Tibial artery (tissue), 4 donors: Measurements from ENCODE around the gene SCFD2.

Experiments
- DNase-seq, 2 donors: peaks; one replicate each; pipeline ENCODE4 v3.0.0-alpha.2; 2019
- H3K27ac ChIP-seq, 2 donors: fragments of 200-600 bp; sonication (generic) in 1 of 2; 1 replicate in 1 of 2; 2 replicates in 1 of 2; pipeline ENCODE4 v1.5.1; 2018 to 2019; ENCODE audit warnings: mild to moderate bottlenecking in 1 of 2
- H3K27me3 ChIP-seq, 2 donors: fragments of 200-600 bp; sonication (generic) in 1 of 2; one replicate each; pipeline versions ENCODE4 v1.5.1 to v1.6.0; 2016 to 2019
- H3K36me3 ChIP-seq, 3 donors: fragments of 200-600 bp; sonication (generic) in 2 of 3; one replicate each; pipeline ENCODE4 v1.5.1; 2016 to 2019; ENCODE audit warnings: mild to moderate bottlenecking in 2 of 3
- H3K4me1 ChIP-seq, 4 donors: fragments of 200-600 bp; sonication (generic) in 2 of 4; 1 replicate in 3 of 4; 2 replicates in 1 of 4; pipeline ENCODE4 v1.5.1; 2016 to 2019
- H3K4me3 ChIP-seq, 2 donors: fragments of 200-600 bp; sonication (generic) in 1 of 2; 1 replicate in 1 of 2; 2 replicates in 1 of 2; pipeline ENCODE4 v1.5.1; 2018 to 2019; ENCODE audit warnings: mild to moderate bottlenecking in 2 of 2
- H3K9me3 ChIP-seq, 3 donors: fragments of 200-600 bp; sonication (generic) in 1 of 3; one replicate each; pipeline ENCODE4 v1.5.1; 2016 to 2019
- CTCF ChIP-seq, 2 experiments: fragments of 200-600 bp in 1 of 2; fragments of 450-650 bp in 1 of 2; IDR thresholded peaks; one replicate each; pipeline ENCODE4 v1.5.1; 2017 to 2019; ENCODE audit warnings: antibody characterized with exemption in 2 of 2, mild to moderate bottlenecking in 1 of 2, moderate library complexity in 1 of 2
- intact Hi-C: fragments of 100-400 bp; cut with DNase I; formaldehyde crosslinking; loops from one replicate; pipeline ENCODE4 v1.15.0; 2023; ENCODE audit warnings: low total_unique reads

Gene SCFD2

GRCh38 chr4:52939325-52939724 is 426.5 kb downstream of the SCFD2 start:
- Histone ChIP-seq H3K4me1 (no peaks in the 10 kb centered on the region), H3K9me3 (no peaks in the 10 kb centered on the region), H3K36me3 (no peaks in the 10 kb centered on the region), H3K27me3 (no peaks in the 10 kb centered on the region), H3K27ac (no peak overlapping the region), H3K4me3 (no peak overlapping the region)
- no peak for DNase-seq
- TF ChIP-seq CTCF (IDR thresholded peaks at IDR 0.05), result no peak
- intact Hi-C loops, result no loop called here

- H3K9me3 ChIP-seq, result no peaks in the 10 kb centered on the region
- TF ChIP-seq CTCF (IDR thresholded peaks at IDR 0.05), result no peak
- no peak overlapping the region for H3K4me3 ChIP-seq
- no peaks in the 10 kb centered on the region for H3K4me1 ChIP-seq
- H3K27ac ChIP-seq, result no peak overlapping the region
- no peaks in the 10 kb centered on the region for H3K36me3 ChIP-seq
- no peaks in the 10 kb centered on the region for H3K27me3 ChIP-seq
- DNase-seq, result no peak
- intact Hi-C loops, result no loop called here
These were observed 428.0 kb downstream of the SCFD2 start for GRCh38 chr4:52937829-52938228.

- Histone ChIP-seq H3K27ac (no peak overlapping the region), H3K4me1 (no peaks in the 10 kb centered on the region), H3K9me3 (no peaks in the 10 kb centered on the region), H3K27me3 (no peaks in the 10 kb centered on the region), H3K4me3 (no peak overlapping the region), H3K36me3 (no peaks in the 10 kb centered on the region)
- no peak for TF ChIP-seq CTCF (IDR thresholded peaks at IDR 0.05)
- intact Hi-C loops, result no loop called here
- DNase-seq, result no peak
These were observed 429.1 kb downstream of the SCFD2 start for GRCh38 chr4:52936729-52937128.

GRCh38 chr4:52935317-52935716 is 430.5 kb downstream of the SCFD2 start:
- no peaks in the 10 kb centered on the region for H3K4me1 ChIP-seq
- H3K36me3 ChIP-seq, result no peaks in the 10 kb centered on the region
- H3K27ac ChIP-seq, result no peak overlapping the region
- intact Hi-C loops, result no loop called here
- no peaks in the 10 kb centered on the region for H3K27me3 ChIP-seq
- TF ChIP-seq CTCF (IDR thresholded peaks at IDR 0.05), result no peak
- H3K4me3 ChIP-seq, result no peak overlapping the region
- no peaks in the 10 kb centered on the region for H3K9me3 ChIP-seq
- DNase-seq, result no peak

- no peak for DNase-seq
- Histone ChIP-seq H3K4me1 (no peaks in the 10 kb centered on the region), H3K4me3 (no peak overlapping the region), H3K27ac (no peak overlapping the region), H3K9me3 (no peaks in the 10 kb centered on the region), H3K36me3 (no peaks in the 10 kb centered on the region), H3K27me3 (no peaks in the 10 kb centered on the region)
- TF ChIP-seq CTCF (IDR thresholded peaks at IDR 0.05), result no peak
- intact Hi-C loops, result no loop called here
These were observed 432.1 kb downstream of the SCFD2 start for GRCh38 chr4:52933738-52934137.
